ENCODE data around the gene ATRN.

Gene ATRN

DNA sequence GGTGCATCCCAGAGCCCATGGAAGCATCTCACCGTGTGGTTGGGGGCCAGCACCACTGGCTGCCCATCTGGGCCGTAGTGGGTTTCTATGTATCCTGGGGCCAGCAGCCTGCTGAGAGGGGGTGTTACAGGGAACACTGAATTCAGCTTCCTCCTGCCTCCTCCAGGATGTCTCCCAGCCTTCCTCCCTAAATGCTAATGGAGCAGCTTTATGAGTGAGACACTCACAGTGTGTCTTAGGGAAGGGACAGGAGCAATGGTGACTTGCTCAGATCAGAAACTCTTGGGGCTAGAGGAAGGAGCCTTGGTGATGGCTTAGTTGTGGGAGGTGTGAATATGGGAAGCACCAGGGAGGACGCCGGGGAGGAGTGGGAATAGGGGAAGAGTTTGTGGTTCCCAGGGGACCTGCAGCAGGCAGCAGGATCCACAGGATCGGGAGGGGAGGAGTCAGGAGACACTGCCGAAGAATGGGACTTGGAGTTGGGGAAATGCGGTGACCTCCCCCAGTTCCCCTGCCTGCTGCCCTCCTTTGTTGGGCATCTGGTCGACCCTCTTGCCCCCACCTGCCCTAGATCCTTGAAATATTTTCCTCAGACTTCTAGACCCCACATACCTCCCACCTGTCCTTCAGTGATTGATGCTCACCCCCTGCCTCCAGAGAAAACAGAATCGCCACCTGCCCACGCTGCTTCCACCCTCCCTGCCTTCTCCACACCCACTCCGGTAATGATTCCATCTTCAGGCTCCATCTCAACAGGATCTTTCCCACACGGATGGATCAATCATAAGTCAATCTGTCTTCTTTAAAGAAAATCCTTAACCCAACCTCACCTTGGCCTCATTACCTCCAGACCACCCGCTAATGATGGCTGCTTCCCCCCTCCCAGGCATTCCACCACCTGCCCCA is 204.4 kb downstream of the ATRN start:
- no peak for DNase-seq (ENCODE audit: low read depth, low spot score)

DNA sequence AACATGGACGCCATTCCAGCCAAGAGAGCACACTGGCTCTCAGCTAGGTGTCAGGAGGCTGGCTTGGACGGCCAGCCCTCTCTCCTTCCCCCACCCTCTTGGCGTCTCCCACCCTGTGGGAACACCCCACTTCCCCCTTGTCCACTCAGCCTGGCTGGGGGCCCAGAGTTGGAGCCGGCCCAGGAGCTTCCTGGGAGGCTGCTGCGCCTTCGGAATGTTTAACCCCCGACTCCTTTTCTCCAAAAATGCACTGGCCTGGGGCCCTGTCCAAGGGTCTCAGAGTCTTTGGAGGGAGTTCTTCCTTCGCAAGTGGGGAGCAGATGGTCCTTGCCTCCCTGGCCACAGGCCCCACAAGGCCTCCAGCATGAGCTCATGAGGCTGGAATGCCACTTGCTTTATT is 206.9 kb downstream of the ATRN start:
- peak; percentile 61 for DNase-seq (ENCODE audit: low read depth, low spot score)

DNA sequence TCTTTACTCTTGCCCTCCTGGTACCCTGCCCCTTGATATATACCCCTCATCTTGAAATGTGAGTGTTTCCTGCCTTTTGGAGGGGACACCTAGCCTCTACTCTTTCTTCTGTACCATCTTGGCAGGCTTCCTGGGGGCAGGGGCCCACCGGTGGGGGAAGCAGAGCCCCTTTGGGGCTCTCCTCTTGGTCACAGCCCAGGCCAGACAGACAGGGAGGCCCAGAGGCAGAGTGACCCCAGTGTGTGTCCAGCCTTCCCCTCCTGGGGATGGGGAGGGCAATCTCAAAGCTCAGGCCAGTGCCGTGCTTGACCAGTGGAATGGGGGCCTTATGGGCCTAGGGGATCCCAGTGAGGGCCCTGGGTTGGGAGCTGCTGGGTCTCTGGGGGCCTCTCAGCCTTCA is 207.4 kb downstream of the ATRN start:
- no peak for DNase-seq (ENCODE audit: low read depth, low spot score)

- no peak for DNase-seq (ENCODE audit: low read depth, low spot score)
Measured at GRCh38 chr20:3678856-3679720, 208.3 kb downstream of the ATRN start.

GRCh38 chr20:3679749-3680700 is 209.2 kb downstream of the ATRN start:
- DNase-seq (ENCODE audit: low read depth, low spot score) = peak; percentile 88

GRCh38 chr20:3680701-3681351 is 210.0 kb downstream of the ATRN start:
- no peak for DNase-seq (ENCODE audit: low read depth, low spot score)

GRCh38 chr20:3681352-3681930 is 210.6 kb downstream of the ATRN start:
- no peak for DNase-seq (ENCODE audit: low read depth, low spot score)

DNA sequence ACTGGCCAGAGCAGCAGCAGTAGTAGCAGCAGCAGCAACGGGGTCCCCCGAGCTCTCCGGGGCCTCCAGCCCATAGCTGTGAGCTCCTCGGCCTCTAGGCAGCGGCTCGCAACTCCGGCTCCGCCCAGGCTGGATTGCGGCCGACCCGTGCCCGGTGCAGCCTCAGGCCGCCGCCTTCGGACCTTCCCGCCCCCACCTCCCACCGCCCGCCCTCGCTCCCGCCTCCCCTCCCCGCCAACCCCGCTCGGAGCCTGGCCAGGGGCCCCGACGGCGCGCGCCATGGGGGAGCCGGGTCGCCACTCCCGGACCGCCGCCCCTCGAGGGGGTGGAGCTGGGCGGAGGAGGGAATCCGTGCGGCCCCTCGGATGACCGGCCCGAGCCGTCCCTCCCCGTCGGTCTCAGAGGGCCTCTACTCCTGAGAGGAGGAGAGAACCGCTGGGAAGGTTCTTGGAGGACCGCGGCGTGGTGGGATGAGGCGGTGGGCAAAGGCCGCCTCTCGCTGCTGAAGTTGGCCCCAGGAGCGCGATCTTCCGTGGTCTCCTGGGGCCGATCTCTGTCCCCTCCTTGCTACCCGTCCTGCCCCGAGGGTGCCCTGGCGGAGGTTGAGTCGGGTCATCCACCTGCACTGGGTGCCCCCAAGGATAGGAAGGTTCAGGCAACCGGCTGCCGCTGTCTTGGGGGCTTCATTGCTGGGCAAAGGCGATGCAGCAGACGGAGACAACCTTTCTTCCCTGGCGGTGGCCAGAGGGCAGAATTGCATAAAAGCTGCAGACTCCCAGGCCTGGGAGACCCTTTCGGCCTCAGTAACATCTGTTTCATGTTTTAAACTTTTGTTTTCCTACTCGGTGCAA is 211.3 kb downstream of the ATRN start, which contains the start of gene ADAM33:
TSS of gene ADAM33 (minus strand) at position 80 of the 851 bp plus-strand sequence. CDS start at position 74, 6 bp downstream.
- DNase-seq (ENCODE audit: low read depth, low spot score) = peak; percentile 56

GRCh38 chr20:3685341-3685740 is 214.5 kb downstream of the ATRN start:
- no peak for DNase-seq (ENCODE audit: low read depth, low spot score)

DNA sequence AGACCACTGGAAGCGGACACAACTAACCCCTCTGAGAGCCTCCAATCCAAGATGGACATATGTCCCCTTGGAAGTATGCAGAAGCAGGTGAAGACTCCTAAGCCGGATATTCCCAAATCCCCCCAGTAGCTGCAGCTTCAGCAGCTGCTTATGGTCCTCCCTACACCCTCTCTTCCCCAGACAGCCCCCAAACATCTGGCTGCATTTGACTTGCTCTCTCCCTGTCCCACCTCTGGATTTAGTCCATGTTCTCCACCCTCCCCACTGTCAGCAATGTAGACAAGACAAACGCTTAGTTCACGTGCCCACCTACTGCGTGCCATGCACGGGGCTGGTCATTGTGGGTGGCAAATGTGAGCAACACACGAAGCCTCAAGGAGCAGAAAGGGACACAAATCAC is 215.6 kb downstream of the ATRN start:
- DNase-seq (ENCODE audit: low read depth, low spot score) = no peak

- peak; percentile 92 for DNase-seq (ENCODE audit: low read depth, low spot score)
Measured at GRCh38 chr20:3686867-3687321, 216.1 kb downstream of the ATRN start.

DNA sequence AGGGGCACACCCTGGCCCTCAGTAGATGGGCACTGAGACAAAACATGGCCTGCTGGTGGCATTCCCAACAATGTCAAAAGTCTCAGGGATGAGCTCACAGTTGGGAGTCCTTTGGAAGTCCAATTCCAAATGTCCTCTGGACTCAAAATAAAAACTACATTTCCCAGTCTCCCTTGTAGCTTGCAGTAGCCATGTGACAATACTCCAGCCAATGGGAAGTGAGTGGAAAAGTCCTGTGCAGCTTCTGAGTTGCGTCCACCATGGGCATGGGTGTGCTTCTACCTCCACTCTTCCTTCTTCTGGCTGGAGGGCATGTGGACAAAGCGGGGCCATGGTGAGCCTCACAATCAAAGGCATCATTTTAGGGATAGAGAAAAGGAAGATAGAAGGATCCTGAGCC is 216.8 kb downstream of the ATRN start:
- peak; percentile 67 for DNase-seq (ENCODE audit: low read depth, low spot score)

DNA sequence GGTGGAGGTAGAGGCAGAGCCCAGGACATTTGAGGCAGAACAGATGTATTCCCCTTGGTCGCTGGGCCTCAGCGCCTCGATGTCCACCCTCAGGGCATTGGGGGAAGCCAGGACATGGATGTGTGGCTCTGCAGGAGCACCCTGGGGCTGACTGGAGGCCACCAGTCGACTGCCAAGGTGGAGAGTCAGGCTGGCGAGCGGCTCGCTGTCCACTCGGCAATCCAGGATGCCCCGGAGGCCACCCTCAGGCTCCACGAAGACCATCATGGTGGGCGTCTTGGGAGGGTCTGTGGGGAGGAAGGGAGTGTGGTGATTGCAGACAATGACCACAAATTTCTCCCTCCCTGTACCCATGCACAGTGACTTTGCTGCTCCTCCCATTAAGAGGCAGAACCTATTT is 219.2 kb downstream of the ATRN start:
- no peak for DNase-seq (ENCODE audit: low read depth, low spot score)

- no peak for DNase-seq (ENCODE audit: low read depth, low spot score)
Measured at GRCh38 chr20:3690413-3690812, 219.6 kb downstream of the ATRN start.

DNA sequence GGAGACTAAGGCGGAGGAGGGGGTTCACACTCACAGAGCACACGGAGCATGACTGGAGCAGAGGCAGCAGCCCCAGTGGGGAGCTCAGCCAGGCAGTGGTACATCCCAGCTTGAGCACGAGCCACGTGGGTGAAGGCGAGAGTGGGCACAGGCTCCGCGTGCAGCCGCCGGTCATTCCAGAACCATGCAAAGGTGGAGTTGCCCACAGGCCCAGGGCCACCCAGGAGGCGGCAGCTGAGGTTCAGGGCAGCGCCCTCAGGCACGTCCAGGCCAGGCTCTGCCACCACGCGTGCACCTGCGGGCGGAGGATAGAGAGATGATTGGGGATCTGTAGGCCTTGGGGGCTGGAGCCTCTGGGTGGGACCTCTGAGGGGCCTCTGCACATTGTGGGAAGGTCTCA is 220.5 kb downstream of the ATRN start:
- DNase-seq (ENCODE audit: low read depth, low spot score) = no peak

- DNase-seq (ENCODE audit: low read depth, low spot score) = no peak
Measured at GRCh38 chr20:3691897-3692296, 221.1 kb downstream of the ATRN start.

DNA sequence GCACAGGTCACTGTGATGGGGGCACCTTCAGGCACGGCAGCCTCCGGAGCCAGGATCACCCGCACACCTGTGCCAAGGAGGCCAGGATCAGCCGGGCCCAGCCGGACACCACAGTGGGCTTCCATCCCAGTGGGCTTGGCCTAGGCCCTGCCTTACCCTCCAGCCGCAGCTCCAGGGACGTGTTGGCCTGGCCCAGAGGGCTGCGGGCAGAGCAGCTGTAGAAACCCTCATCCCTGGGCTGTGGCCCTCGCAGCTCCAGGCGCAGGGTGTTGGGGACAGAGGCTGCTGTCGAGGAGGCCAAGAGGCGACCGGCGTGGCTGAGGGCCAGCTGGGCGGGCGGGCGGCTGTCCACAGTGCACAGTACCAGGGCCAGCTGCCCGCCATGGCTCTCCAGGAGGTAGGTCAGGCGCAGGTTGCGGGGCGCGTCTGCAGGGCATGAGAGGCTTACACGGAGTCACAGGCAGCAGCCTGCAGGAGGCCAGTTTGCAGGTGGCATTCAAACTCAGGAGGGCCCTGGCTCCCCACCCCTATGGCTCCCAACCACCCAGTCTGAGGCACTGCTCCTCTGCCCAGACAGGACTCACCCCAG is 222.0 kb downstream of the ATRN start:
- DNase-seq (ENCODE audit: low read depth, low spot score) = no peak

GRCh38 chr20:3693376-3693775 is 222.6 kb downstream of the ATRN start:
- DNase-seq (ENCODE audit: low read depth, low spot score) = no peak

GRCh38 chr20:3694864-3695263 is 224.0 kb downstream of the ATRN start:
- no peak for DNase-seq (ENCODE audit: low read depth, low spot score)

Data from astrocyte of the hippocampus (primary cell).